Measurements from ENCODE around the gene CELF6. TPM values are rescaled to one million over a fixed set of nuclear protein-coding genes. Genes with fewer than 3 reads are reported as not detected.
"Not testable (repeated sequence)": the region's sequence is repeated elsewhere in the genome, so short reads cannot be mapped to it uniquely, and the experiment has no call there.

The CELF6 gene
- total RNA-seq, 1 donor from 2014 or later, result 0.65 TPM

- ATAC-seq, result no peak
- DNase-seq (ENCODE audit: low spot score), result no peak
Observed at GRCh38 chr15:72318408-72318942, 1.5 kb downstream of the CELF6 start.

GRCh38 chr15:72315706-72316370 is 4.1 kb downstream of the CELF6 start:
- DNase-seq (ENCODE audit: low spot score) (no peak), ATAC-seq (no peak)

GRCh38 chr15:72313881-72314280 is 6.1 kb downstream of the CELF6 start:
- no peak for ATAC-seq
- DNase-seq (ENCODE audit: low spot score), result no peak

GRCh38 chr15:72313448-72313840 is 6.5 kb downstream of the CELF6 start:
- no peak for ATAC-seq
- DNase-seq (ENCODE audit: low spot score), result no peak

- peak; percentile 99 for ATAC-seq
- DNase-seq (ENCODE audit: low spot score), result peak; percentile 71
Observed at GRCh38 chr15:72312605-72313447, 7.1 kb downstream of the CELF6 start.

- DNase-seq (ENCODE audit: low spot score) (no peak), ATAC-seq (no peak)
Observed at GRCh38 chr15:72307026-72307425, 12.9 kb downstream of the CELF6 start.

- no peak for DNase-seq (ENCODE audit: low spot score)
- peak; percentile 19 for ATAC-seq
Observed at GRCh38 chr15:72306211-72306785, 13.7 kb downstream of the CELF6 start.

- DNase-seq (ENCODE audit: low spot score) (no peak), ATAC-seq (no peak)
Observed at GRCh38 chr15:72304596-72304995, 15.4 kb downstream of the CELF6 start.

- ATAC-seq (no peak), DNase-seq (ENCODE audit: low spot score) (no peak)
Observed at GRCh38 chr15:72302955-72303354, 17.0 kb downstream of the CELF6 start.

- ATAC-seq (no peak), DNase-seq (ENCODE audit: low spot score) (no peak)
Observed at GRCh38 chr15:72289597-72290325, 30.2 kb downstream of the CELF6 start.

- DNase-seq (ENCODE audit: low spot score) (no peak), ATAC-seq (no peak)
Observed at GRCh38 chr15:72288796-72289596, 31.0 kb downstream of the CELF6 start.

GRCh38 chr15:72285927-72286516 is 33.9 kb downstream of the CELF6 start:
- no peak for DNase-seq (ENCODE audit: low spot score)
- ATAC-seq, result peak; percentile 87

- ATAC-seq (no peak), DNase-seq (ENCODE audit: low spot score) (no peak)
Observed at GRCh38 chr15:72285402-72285801, 34.6 kb downstream of the CELF6 start.

- no peak for DNase-seq (ENCODE audit: low spot score)
- no peak for ATAC-seq
Observed at GRCh38 chr15:72284781-72285180, 35.2 kb downstream of the CELF6 start.

- DNase-seq (ENCODE audit: low spot score), result no peak
- ATAC-seq, result no peak
Observed at GRCh38 chr15:72281713-72282112, 38.2 kb downstream of the CELF6 start.

- ATAC-seq (peak; percentile 95), DNase-seq (ENCODE audit: low spot score) (peak; percentile 63)
Observed at GRCh38 chr15:72280751-72281150, 39.2 kb downstream of the CELF6 start.

- ATAC-seq (no peak), DNase-seq (ENCODE audit: low spot score) (no peak)
Observed at GRCh38 chr15:72278737-72279136, 41.2 kb downstream of the CELF6 start.

- no peak for DNase-seq (ENCODE audit: low spot score)
- no peak for ATAC-seq
Observed at GRCh38 chr15:72276326-72276700, 43.6 kb downstream of the CELF6 start.

GRCh38 chr15:72275635-72276325 is 44.2 kb downstream of the CELF6 start:
- DNase-seq (ENCODE audit: low spot score); ATAC-seq: not testable (repeated sequence)

Measured in left lobe of liver (tissue), 2 donors.